NCI-H748 (cell line): ENCODE data around the gene SLC4A11.

Source experiments
- DNase-seq: peaks from one replicate; lab custom pipeline; 2025; ENCODE audit not compliant: unreplicated experiment; lab: John Stamatoyannopoulos, UW

The SLC4A11 gene

GRCh38 chr20:3246682-3247081, 7.7 kb upstream of the SLC4A11 start:
- no peak for DNase-seq

GRCh38 chr20:3245711-3246110, 6.7 kb upstream of the SLC4A11 start:
- DNase-seq: no peak

GRCh38 chr20:3245156-3245555, 6.2 kb upstream of the SLC4A11 start:
- no peak for DNase-seq

GRCh38 chr20:3244613-3245012, 5.6 kb upstream of the SLC4A11 start:
- DNase-seq: no peak

- DNase-seq: no peak
These were observed 4.8 kb upstream of the SLC4A11 start for GRCh38 chr20:3243718-3244358.

- DNase-seq: no peak
These were observed 3.2 kb upstream of the SLC4A11 start for GRCh38 chr20:3242172-3242692.

- DNase-seq: no peak
These were observed 1.9 kb upstream of the SLC4A11 start for GRCh38 chr20:3240776-3241363.

GRCh38 chr20:3239867-3240775, 1.1 kb upstream of the SLC4A11 start:
- peak; percentile 56 for DNase-seq

GRCh38 chr20:3238616-3239025, 369 bp downstream of the SLC4A11 start:
- DNase-seq: peak; percentile 55

- DNase-seq: no peak
These were observed 903 bp downstream of the SLC4A11 start for GRCh38 chr20:3237958-3238615.

- no peak for DNase-seq
These were observed 1.7 kb downstream of the SLC4A11 start for GRCh38 chr20:3237011-3237957.

GRCh38 chr20:3235666-3236324, 3.2 kb downstream of the SLC4A11 start:
- DNase-seq: no peak

- no peak for DNase-seq
These were observed 4.9 kb downstream of the SLC4A11 start for GRCh38 chr20:3233991-3234498.

GRCh38 chr20:3233131-3233990, 5.6 kb downstream of the SLC4A11 start:
- DNase-seq: no peak

GRCh38 chr20:3231889-3232588, 7.0 kb downstream of the SLC4A11 start:
- no peak for DNase-seq

GRCh38 chr20:3231116-3231515, 7.9 kb downstream of the SLC4A11 start:
- DNase-seq: no peak

- no peak for DNase-seq
These were observed 9.2 kb downstream of the SLC4A11 start for GRCh38 chr20:3229798-3230197.

- DNase-seq: no peak
These were observed 9.8 kb downstream of the SLC4A11 start for GRCh38 chr20:3229158-3229557.
